ENCODE results near the gene IFNA4. TPM values are rescaled to one million over a fixed set of nuclear protein-coding genes. Genes with fewer than 3 reads are reported as not detected.

IFNA4 gene
- total and polyA plus RNA-seq, 8 donors, result not detected

DNA sequence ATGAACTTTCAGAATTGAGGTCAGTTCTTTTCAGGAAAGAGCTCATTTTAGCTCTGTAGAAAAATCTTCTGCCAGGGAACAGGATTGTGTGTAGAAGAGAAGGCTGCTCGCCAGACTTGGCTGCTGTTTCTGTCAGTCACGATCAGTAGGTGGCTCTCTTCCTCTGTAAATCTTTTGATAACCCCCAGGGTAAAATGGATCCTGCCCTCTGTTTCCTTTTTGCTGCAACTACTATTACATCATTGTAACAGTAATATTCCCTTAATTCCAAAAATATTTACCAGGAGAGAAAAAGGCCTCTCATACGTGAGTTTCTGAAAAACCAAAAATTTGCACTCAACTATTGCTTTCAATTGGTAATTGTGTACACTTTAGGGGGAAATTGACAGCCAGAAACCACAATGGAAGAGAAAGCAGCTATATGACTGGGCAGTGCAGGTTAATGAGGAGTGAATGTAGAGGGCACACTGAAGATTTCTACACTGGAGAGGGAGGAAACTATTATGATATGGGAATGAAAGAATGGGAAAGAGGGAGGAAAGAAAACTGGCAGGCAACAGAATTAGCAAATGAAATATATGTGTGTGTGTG is 33.3 kb downstream of the IFNA4 start:
- peak in 2 of 4 donors; percentile 45 to 49 for ATAC-seq
- DNase-seq, result no peak
- TF ChIP-seq, protein P1, sequence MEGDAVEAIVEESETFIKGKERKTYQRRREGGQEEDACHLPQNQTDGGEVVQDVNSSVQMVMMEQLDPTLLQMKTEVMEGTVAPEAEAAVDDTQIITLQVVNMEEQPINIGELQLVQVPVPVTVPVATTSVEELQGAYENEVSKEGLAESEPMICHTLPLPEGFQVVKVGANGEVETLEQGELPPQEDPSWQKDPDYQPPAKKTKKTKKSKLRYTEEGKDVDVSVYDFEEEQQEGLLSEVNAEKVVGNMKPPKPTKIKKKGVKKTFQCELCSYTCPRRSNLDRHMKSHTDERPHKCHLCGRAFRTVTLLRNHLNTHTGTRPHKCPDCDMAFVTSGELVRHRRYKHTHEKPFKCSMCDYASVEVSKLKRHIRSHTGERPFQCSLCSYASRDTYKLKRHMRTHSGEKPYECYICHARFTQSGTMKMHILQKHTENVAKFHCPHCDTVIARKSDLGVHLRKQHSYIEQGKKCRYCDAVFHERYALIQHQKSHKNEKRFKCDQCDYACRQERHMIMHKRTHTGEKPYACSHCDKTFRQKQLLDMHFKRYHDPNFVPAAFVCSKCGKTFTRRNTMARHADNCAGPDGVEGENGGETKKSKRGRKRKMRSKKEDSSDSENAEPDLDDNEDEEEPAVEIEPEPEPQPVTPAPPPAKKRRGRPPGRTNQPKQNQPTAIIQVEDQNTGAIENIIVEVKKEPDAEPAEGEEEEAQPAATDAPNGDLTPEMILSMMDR (IDR thresholded peaks at IDR 0.05), result no peak
- Histone ChIP-seq H3K27me3 (no peaks in the 10 kb centered on the region), H3K36me3 (no peaks in the 10 kb centered on the region), H3K4me3 (no peak overlapping the region), H3K4me1 (no peaks in the 10 kb centered on the region), H3K9me3 (no peaks in the 10 kb centered on the region), H3K27ac (no peak overlapping the region)
- intact Hi-C loops (cut with DNase I), result no loop called here
- 12 to 17% methylated on average over 3 of the region's 3 CpGs for WGBS, 2 donors
- FAIRE-seq, result no peak

DNA sequence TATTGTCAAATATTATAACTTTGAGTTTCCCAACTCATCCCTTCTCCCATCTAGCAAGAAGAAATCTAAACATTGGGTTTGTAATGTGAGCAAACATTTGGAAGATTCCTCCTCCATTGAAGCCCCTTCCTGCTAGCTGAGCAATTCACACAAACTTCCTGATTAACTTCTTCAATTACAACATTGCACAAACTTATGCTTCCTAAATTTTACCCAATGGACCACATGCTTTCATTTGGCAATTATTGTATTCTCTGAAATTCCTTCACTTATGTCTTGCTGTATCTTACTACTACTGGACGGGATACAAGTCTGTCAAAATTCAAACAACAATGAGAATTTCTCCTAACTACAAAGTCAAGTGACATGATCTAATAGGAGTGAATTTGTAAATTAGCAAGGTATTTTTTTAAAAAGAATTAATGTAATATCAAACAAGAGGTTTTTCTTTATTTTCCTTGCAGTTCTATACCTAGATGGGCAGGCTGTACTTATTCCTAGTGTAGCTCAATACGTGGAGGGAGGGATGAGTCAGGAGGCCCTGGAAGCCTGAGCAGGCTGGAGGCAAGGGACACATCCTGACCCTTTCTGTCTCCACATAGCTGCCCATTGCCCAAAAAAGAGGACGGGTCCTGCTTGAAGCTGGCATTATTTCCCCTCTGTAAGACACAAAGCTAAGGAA is 33.9 kb downstream of the IFNA4 start:
- TF ChIP-seq, protein P1 (IDR thresholded peaks at IDR 0.05), result no peak
- intact Hi-C loops (cut with DNase I), result no loop called here
- H3K27ac ChIP-seq, result no peak overlapping the region
- WGBS, 2 donors, result 31 to 40% methylated on average over 3 of the region's 3 CpGs
- H3K4me3 ChIP-seq, result no peak overlapping the region
- H3K9me3 ChIP-seq, result no peaks in the 10 kb centered on the region
- DNase-seq, result no peak
- no peaks in the 10 kb centered on the region for H3K36me3 ChIP-seq
- no peaks in the 10 kb centered on the region for H3K4me1 ChIP-seq
- no peak for FAIRE-seq
- no peak for ATAC-seq
- no peaks in the 10 kb centered on the region for H3K27me3 ChIP-seq

DNA sequence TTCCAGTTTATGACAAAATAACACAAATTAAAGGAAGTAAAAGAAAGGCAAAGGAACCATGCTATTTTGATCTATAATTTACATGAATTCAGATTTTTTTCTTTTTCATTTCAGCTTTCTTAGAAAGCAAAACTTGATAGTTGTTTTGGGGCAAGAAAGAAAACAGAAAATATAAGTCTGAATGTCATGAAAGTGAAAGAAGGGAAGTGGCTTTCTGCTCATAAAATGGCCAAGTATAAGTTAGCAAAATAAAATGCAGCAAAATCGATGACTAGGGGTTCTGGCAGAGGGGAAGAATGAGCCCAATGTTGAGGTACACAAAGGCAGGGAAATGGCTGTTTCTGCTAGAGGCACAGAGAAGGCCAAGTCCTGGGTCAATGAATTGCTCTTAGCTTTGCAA is 42.8 kb downstream of the IFNA4 start:
- no peak for ATAC-seq
- intact Hi-C loops (cut with DNase I), result no loop called here
- no peak for DNase-seq
- Histone ChIP-seq H3K36me3 (no peaks in the 10 kb centered on the region), H3K27ac (no peak overlapping the region), H3K4me1 (no peaks in the 10 kb centered on the region), H3K27me3 (no peaks in the 10 kb centered on the region), H3K4me3 (no peak overlapping the region), H3K9me3 (no peaks in the 10 kb centered on the region)
- TF ChIP-seq, protein P1 (IDR thresholded peaks at IDR 0.05), result no peak
- no peak for FAIRE-seq
- WGBS, 2 donors, result 44 to 63% methylated on average over 1 of the region's 1 CpG

DNA sequence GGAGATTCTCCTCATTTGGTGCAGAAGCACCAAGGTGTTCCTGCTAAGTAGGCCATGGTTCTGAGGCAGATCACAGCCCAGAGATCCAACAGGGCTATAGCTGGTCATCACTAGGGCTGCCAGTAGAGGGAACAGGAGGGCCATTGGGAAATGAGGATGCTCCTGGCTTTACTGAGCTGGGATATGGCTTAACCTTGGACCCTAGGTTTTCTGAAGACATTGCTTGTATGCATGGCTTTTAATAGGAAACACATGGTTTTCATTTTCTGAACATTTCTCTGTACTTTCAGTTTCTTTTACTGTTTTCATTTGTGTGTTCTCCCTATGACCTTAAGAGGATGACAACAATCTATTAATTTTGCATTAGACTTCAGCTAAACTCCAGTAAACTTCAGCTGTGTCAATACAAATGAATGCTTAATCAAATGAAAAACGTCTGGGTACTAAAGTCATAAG is 45.9 kb downstream of the IFNA4 start, which contains the start of gene IFNW1:
IFNW1 (minus strand) TSS at position 406 of the 456 bp plus-strand sequence; CDS start at position 144, 262 bp downstream.
- Histone ChIP-seq H3K9me3 (no peaks in the 10 kb centered on the region), H3K36me3 (no peaks in the 10 kb centered on the region), H3K27ac (no peak within 1 kb of the TSS), H3K27me3 (no peaks in the 10 kb centered on the region), H3K4me1 (no peaks in the 10 kb centered on the region), H3K4me3 (no peak within 1 kb of the TSS)
- TF ChIP-seq, protein P1 (IDR thresholded peaks at IDR 0.05), result no peak
- DNase-seq (no peak), FAIRE-seq (no peak), ATAC-seq (no peak)
- intact Hi-C loops (cut with DNase I), result no loop called here
- 5 to 15% methylated on average over 1 of the region's 1 CpG for WGBS, 2 donors

DNA sequence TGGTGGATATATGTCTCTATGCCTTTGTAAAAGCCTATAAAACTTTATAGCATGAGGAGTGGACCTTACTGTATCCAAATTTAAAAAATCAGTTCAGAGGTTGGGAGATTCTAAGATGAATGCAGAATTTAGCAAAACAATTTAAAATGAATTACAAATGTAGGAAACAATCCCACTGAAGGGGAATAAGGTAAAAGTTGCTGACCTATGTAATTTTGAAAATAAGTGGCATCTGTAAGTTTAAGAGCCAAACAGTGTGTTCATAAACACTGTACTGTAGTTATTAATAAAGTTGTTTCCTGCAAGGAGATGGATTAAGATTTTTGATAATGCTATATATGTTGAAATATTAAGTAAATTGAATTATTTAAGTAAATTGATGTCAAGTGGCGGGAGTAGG is 50.4 kb downstream of the IFNA4 start:
- no peak for DNase-seq
- Histone ChIP-seq H3K27me3 (no peaks in the 10 kb centered on the region), H3K36me3 (no peaks in the 10 kb centered on the region), H3K4me3 (no peak overlapping the region), H3K27ac (no peak overlapping the region), H3K4me1 (no peaks in the 10 kb centered on the region), H3K9me3 (no peaks in the 10 kb centered on the region)
- TF ChIP-seq, protein P1 (IDR thresholded peaks at IDR 0.05), result no peak
- FAIRE-seq, result no peak
- ATAC-seq, result no peak
- intact Hi-C loops (cut with DNase I), result no loop called here
- 86 to 93% methylated on average over 1 of the region's 1 CpG for WGBS, 2 donors
